GM04503 (cell line): ENCODE results near the gene OR13C5.
A peak's percentile ranks its signal among the peaks of the same experiment; 100 is the strongest.
"Not testable (repeated sequence)": the region's sequence is repeated elsewhere in the genome, so short reads cannot be mapped to it uniquely, and the experiment has no call there.

Experiments used
- DNase-seq: peaks from one replicate; pipeline ENCODE4 v3.0.0-alpha.2; 2012; ENCODE audit warnings: low read depth

OR13C5 gene

DNA sequence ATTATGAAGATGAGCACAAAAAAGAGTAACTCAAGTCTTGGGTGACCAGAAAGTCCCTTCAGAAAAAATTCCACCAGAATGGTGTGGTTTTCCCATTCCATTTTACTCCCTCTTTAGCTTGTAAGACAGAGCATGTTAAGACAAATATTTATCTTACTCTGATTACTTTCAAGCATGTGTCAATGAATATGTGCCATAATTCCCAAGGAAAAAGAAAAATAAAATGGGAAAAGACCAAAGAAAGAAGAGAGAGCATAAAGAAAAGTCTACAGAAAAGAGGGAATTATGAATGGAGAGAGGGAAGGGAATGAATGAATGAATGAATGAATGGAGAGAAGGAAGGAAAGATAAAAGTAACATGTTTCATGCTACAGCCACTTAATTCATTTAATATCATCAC, at the start of gene OR13C5:
TSS of gene OR13C5 (minus strand) at position 101 of the 400 bp plus-strand sequence. CDS start at position 101, 0 bp downstream.
- DNase-seq = not testable (repeated sequence)

DNA sequence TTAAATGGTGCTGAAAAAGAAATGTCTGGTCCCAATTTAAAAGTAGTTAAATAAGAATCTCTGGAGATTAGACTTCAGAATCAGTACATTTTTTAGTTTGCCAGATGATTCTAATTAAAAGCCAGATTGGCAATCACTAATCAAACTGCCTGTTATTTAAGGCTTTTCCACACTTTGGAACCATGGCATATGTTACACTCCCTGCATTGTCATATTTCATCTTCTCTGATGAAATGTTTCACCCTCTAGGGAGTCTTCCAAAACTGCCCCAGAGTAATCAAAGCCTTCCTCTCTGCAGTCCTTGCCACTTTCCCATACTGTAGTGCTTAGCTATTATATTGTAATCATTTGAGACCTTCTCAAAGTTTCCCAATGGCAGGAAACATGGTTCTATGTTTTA, 36.2 kb upstream of the OR13C5 start:
- DNase-seq = no peak

DNA sequence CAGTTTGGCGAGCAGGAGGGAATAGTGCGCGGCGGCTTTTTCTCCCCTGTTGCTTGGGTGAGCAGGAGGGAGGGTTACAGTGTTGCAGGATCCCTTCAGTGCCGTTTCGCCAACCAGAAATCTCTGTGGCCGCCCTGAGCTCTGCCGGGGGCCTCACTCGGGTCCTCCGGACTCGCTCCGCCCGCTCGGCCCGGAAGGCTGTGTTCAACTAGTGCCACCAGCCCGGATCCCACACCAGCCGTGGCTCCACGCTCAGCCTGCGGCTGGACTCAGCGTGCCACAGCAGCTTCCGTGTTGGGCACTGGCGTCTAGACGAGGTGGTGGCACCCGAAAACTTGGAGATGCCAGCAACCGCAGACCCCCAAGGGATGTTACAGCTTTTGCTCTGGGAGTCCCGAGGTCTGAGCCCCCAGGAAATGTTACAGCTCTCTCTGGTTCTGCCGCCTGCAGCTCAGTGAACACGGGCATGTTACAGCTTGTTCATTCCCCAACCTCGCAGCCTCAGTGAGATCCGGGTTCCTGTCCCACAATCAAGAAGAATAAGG, 34.8 kb upstream of the OR13C5 start:
- no peak for DNase-seq

DNA sequence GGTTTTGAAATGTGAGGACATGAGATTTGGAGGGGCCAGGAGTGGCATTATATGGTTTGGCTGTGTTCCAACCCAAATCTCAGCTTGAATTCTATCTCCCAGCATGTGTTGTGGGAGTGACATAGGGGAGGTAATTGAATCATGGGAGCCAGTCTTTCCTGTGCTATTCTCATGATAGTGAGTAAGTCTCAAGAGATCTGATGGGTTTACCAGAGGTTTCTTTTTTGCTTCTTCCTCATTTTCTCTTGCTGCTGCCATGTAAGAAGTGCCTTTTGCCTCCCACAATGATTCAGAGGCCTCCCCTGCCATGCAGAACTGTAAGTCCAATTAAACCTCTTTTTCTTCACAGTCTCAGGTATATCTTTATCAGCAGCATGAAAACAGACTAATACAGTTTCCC, 26.8 kb upstream of the OR13C5 start:
- DNase-seq = not testable (repeated sequence)

GRCh38 chr9:104618104-104618503, 18.9 kb upstream of the OR13C5 start, which contains the start of gene OR13C9:
OR13C9 (minus strand) TSS chr9:104618204; CDS start chr9:104618204, 0 bp downstream.
- DNase-seq = no peak

DNA sequence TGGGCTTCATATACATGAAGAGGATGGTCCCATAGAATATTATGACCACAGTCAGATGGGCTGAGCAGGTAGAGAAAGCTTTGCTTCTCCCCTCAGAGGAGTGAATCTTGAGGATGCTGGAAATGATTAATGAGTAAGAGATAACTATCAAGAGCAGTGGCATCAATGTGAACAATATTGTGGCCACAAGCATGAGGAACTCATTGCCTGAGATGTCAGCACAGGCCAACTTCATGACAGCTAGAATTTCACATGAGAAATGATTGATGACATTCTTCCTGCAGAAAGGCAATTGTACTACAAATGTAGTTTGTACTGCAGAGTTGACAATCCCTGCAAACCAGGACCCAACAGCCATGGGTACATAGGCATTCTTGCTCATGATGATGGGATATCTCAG, 18.2 kb upstream of the OR13C5 start:
- no peak for DNase-seq

DNA sequence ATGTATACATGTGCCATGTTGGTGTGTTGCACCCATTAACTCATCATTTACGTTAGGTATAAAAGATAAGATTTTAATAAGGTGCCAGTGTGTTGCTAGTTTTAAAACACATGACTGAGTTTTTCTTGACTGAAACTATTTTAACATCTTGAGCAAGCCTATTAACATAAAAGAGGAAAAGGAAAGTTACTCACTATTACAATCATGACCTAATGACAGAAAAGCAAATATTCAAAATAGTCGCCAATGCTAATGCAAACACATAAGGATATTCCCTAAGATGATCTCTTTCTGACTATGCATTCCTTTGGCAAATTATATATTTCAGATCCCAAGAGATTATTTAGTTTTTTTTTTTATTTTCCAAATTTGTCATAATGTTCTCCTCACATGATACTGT, 12.0 kb upstream of the OR13C5 start:
- no peak for DNase-seq

- DNase-seq = no peak
Measured at GRCh38 chr9:104608336-104608735, 9.1 kb upstream of the OR13C5 start.

- no peak for DNase-seq
Measured at GRCh38 chr9:104606152-104606551, 6.9 kb upstream of the OR13C5 start.

GRCh38 chr9:104605527-104605926, 6.3 kb upstream of the OR13C5 start, which contains the start of gene OR13C2:
OR13C2 (minus strand) TSS chr9:104605627; CDS start chr9:104605627, 0 bp downstream.
- not testable (repeated sequence) for DNase-seq

DNA sequence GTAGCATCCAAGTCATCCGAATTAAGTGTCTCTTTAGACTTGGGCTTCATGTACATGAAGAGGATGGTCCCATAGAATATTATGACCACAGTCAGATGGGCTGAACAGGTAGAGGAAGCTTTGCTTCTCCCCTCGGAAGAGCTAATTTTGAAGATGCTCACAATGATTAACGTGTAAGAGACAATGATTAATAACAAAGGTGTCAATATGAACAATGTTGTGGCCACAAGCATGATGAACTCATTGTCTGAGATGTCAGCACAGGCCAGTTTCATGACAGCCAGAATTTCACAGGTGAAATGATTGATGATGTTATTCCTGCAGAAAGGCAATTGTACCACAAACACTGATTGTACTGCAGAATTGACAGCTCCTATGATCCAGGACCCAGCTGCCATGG, 5.6 kb upstream of the OR13C5 start:
- no peak for DNase-seq

- not testable (repeated sequence) for DNase-seq
Measured at GRCh38 chr9:104598749-104599148, 464 bp downstream of the OR13C5 start.

- DNase-seq = no peak
Measured at GRCh38 chr9:104589626-104590025, 9.6 kb downstream of the OR13C5 start.

DNA sequence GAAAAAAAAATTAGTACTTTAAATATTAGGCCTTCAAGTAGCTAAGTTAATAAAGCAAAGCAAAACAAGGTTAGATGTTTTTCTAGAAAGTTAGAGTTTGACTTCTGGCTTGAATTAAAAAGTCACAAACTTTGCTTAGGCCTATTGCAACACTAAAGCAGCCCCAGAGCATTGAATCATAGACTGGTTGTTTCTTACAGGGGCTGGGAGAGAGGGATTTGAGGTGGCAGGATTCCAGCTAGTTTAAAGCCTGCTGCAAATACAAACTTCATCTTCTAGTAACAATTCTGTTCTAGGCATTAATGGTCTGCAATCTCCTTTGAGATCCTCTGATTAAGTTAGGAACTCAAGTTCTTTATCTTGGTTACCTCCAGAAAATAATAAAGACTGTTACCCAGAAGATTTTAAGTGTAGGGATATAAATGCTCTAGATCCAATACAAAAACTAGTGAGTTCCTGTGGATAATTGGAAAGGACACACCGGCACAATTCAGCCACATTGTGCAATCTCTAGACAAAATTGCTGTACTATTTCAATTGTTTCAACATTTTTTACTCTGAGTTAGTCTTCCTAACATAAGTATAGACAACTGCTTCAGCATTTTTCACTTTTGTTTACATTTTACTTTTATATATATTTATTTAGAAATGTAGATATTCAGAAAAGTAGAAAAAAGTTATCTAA, 12.6 kb downstream of the OR13C5 start:
- peak; percentile 12 for DNase-seq

DNA sequence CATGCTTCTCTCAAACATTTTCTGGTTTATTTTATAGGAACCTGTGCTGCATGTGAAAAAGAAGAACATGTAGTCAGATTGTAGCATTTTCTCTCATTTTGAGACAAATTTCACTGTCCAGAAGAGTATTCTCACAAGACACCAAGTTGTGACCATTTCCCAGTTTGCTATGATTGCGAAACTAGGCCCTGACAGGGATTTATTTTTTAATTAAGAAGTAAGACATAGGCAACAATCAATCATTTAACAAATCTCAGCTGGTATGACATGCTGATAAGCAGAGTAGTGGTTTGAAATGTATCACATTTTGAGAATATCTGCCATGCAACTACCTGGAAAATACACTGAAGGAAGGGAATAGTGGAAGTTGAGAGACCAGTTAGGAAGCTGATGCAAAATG, 18.7 kb downstream of the OR13C5 start:
- no peak for DNase-seq

DNA sequence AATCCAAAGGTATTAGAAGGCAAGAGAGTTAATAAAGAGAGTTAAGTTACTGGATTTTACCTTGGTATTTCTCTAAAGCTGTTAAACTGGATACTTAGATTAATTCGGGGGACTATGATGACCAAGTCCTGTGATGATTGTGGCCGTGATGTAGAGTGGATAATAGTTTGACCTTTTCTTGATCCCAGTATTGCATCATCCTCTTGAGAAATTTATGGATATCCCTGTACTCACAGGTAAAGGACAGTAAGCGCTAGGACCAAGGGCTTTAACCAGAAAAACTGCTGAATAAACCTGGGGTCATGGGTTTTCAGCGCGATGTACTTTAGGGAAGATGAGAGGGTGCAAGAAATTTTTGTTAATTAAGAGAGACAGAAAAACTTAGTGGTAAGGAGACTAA, 21.9 kb downstream of the OR13C5 start:
- no peak for DNase-seq

GRCh38 chr9:104575456-104575855, 23.8 kb downstream of the OR13C5 start:
- DNase-seq = no peak

- DNase-seq = no peak
Measured at GRCh38 chr9:104572612-104573011, 26.6 kb downstream of the OR13C5 start.

DNA sequence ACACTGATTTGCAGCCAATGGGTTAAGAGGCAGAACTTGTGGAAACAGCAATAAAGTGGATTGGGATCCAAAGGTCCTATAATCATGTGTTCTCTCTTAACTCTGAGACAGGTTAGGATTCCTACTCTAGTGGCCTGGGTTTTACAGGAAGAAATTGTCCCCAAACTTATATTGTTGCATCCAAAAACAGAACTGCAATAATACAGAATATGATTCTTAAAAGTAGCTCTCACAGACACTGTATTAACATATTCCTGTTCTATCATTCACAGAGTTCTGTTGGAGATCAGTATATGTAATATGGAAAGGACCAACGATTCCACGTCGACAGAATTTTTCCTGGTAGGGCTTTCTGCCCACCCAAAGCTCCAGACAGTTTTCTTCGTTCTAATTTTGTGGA, 30.3 kb downstream of the OR13C5 start, which contains the start of gene OR13C8:
TSS of gene OR13C8 (plus strand) at position 301 of the 400 bp plus-strand sequence. CDS start at position 301, 0 bp downstream.
- DNase-seq = no peak

DNA sequence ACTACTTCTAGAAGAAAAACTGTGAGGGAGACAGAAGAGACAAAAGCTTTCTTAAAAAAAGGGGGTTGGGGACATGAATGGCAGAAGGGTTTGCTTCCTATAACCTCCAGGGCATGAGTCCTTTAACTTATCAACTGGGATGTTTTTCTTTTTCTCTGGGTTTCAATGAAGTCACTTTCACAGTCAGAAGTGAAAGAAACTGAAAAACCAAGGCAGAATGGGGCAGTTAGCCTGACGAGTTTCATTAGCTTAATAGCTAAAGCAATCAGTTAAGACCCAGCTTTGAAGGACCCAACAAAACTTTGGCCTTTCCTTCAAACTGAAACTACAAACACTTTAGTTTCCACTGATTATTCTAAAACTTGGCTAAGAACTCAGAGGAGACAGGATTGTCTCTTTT, 34.9 kb downstream of the OR13C5 start:
- DNase-seq = no peak

DNA sequence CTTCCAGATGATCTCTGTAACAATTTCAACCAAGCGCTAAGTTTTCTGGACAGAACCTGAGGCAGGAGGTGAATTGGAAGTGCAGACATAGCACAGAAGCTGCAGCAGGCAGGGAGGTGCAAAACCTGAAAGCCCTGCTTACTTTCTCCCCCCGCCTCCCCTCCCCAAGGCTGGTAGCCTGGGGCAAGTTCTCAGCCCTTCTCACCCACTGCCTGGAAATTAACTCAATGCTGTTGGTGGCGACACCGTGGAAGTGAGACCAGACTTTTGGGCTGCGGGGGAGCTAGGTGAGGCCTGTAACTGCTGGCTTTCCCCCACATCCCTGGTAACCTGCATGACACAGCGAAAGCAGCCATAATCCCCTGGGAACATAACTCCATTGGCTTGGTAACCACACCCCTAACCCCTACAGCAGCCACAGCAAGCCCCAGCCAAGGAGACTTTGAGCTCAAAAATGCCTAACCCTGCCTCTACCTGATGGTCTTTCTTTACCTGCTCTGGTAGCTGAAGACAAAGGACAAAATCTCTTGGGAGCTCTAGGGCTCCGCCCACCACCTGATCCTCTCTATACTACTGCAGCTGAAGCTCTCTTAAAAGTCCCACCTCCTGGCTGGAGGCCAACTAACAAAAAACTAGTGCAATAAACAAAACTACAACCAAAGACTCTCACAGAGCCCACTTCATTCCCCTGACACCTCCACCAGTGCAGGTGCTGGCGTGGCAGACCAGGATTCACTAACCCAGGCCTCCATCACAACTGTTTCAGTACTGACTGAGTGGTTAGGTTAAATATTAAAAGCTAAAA, 42.2 kb downstream of the OR13C5 start:
- no peak for DNase-seq

GRCh38 chr9:104555521-104555920, 43.7 kb downstream of the OR13C5 start:
- no peak for DNase-seq

DNA sequence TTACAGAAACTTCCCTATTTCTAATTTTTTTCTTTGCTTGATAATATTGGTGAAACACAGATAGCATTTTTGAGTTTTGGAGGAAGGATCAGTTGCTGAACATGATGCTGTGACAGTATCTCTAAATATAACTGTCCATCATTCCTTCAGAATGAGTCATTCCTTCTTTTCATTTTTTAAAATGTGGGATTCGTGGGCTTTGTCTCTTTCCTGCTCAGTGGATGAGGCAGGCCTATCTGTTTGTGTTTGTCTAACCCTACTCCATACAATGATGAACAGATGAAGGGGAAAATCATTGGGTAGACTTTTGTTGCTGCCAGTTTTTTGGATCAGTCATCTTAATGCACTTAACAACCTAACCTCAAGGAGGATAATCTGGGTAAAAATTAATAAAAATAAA, 46.0 kb downstream of the OR13C5 start:
- peak; percentile 5 for DNase-seq
